Measurements from ENCODE around the gene THSD7A.

DNA sequence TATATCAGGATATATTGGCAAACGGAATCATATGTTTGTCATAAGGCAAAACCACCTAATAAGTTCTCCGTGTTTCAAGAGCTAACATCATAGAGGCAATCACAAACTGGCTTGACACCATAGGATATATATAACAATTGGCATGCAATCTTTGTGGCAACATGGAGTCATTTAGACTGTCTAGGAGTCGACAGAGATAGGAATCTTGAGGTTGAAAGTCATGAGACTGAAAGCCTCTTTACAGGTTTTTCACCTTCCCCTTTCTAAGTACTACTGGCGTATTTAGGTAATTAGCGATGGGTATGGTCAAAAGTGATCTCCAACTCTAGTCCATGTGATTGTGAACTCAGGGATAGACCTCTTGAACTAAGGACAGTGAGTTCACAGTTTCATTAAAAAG is 63.7 kb downstream of the THSD7A start:
- TF ChIP-seq, protein P1, sequence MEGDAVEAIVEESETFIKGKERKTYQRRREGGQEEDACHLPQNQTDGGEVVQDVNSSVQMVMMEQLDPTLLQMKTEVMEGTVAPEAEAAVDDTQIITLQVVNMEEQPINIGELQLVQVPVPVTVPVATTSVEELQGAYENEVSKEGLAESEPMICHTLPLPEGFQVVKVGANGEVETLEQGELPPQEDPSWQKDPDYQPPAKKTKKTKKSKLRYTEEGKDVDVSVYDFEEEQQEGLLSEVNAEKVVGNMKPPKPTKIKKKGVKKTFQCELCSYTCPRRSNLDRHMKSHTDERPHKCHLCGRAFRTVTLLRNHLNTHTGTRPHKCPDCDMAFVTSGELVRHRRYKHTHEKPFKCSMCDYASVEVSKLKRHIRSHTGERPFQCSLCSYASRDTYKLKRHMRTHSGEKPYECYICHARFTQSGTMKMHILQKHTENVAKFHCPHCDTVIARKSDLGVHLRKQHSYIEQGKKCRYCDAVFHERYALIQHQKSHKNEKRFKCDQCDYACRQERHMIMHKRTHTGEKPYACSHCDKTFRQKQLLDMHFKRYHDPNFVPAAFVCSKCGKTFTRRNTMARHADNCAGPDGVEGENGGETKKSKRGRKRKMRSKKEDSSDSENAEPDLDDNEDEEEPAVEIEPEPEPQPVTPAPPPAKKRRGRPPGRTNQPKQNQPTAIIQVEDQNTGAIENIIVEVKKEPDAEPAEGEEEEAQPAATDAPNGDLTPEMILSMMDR (IDR thresholded peaks at IDR 0.05), result no peak
- TF ChIP-seq ZFX (IDR thresholded peaks at IDR 0.05; ENCODE audit: borderline replicate concordance), result no peak

Measured in 22Rv1 (cell line).